Endothelial cell of umbilical vein (primary cell): ENCODE results near the gene ZBTB17. TPM values are rescaled to one million over a fixed set of nuclear protein-coding genes. Genes with fewer than 3 reads are reported as not detected.

Experiments
- BruUV-seq: library from RNA; stranded (reverse); fragments of 400-500 nt; replicated peaks from 2 replicates; lab custom pipeline; 2021; lab: Mats Ljungman, UMichigan
- CTCF ChIA-PET: fragments of 300-600, 350-600 bp; sonication (Branson Sonifier 250); formaldehyde crosslinking; loops from one replicate; lab custom pipeline; 2021; ENCODE audit warnings: antibody characterized with exemption, inconsistent platforms; lab: Charles Lee
- POLR2A ChIA-PET: fragments of 300-600, 350-600 bp; sonication (Branson Sonifier 250); formaldehyde crosslinking; loops from one replicate; lab custom pipeline; 2021; ENCODE audit warnings: antibody characterized with exemption, inconsistent platforms; lab: Charles Lee
- DNase-seq: peaks from one replicate; pipeline ENCODE4 v3.0.0-alpha.2; 2011; ENCODE audit warnings: low read depth, low spot score
- FAIRE-seq: peaks from 2 replicates; lab custom pipeline; 2011; peaks lifted over from hg19 to GRCh38; lab: Jason Lieb, UNC
- H2AFZ ChIP-seq: 2 replicates; pipeline ENCODE4 v1.6.0; 2012; ENCODE audit warnings: low read depth, low read length, control low read depth, inconsistent platforms
- H3K27ac ChIP-seq: 2 replicates; pipeline ENCODE4 v1.5.1; 2011; ENCODE audit warnings: low read depth, mild to moderate bottlenecking, control low read depth, low read length, moderate library complexity; ENCODE audit not compliant: insufficient read depth
- H3K27me3 ChIP-seq, 2 experiments: 2 replicates each; pipeline versions ENCODE4 v1.6.0 to v1.6.1; 2011; ENCODE audit warnings: low read length in 2 of 2, mixed read lengths in 1 of 2; ENCODE audit not compliant: control insufficient read depth in 2 of 2, insufficient read depth in 2 of 2
- H3K36me3 ChIP-seq, 2 experiments: 2 replicates in 1 of 2; 3 replicates in 1 of 2; pipeline ENCODE4 v1.5.1; 2011; ENCODE audit warnings: low read length in 2 of 2, mild to moderate bottlenecking in 1 of 2, moderate library complexity in 1 of 2; ENCODE audit not compliant: control insufficient read depth in 2 of 2, insufficient read depth in 2 of 2; ENCODE audit errors: extremely low read depth in 1 of 2
- H3K4me1 ChIP-seq: 3 replicates; pipeline ENCODE4 v1.5.1; 2011; ENCODE audit warnings: mild to moderate bottlenecking, low read length; ENCODE audit not compliant: control insufficient read depth, insufficient read depth; ENCODE audit errors: extremely low read depth
- H3K4me2 ChIP-seq: 2 replicates; pipeline ENCODE4 v1.6.1; 2011; ENCODE audit warnings: low read length, control low read depth, mixed read lengths; ENCODE audit not compliant: insufficient read depth
- H3K4me3 ChIP-seq, 3 experiments: fragments of 200-600 bp in 1 of 3; sonication (generic), shearing (Covaris generic) in 1 of 3; replicated peaks in 1 of 3; 2 replicates each; pipeline ENCODE4 v1.5.1; 2011 to 2016; ENCODE audit warnings: control low read depth in 3 of 3, low read length in 3 of 3, mild to moderate bottlenecking in 2 of 3, inconsistent platforms in 1 of 3, low read depth in 1 of 3, moderate library complexity in 1 of 3; ENCODE audit not compliant: insufficient read depth in 1 of 3
- H3K79me2 ChIP-seq: 2 replicates; pipeline ENCODE4 v1.6.0; 2012; ENCODE audit warnings: low read length, inconsistent platforms; ENCODE audit not compliant: control insufficient read depth, insufficient read depth
- H3K9ac ChIP-seq: replicated peaks from 2 replicates; pipeline ENCODE3; 2011; ENCODE audit warnings: low read length, control low read depth; ENCODE audit not compliant: insufficient read depth; ENCODE audit errors: extremely low read depth
- H3K9me1 ChIP-seq: replicated peaks from 3 replicates; pipeline ENCODE4 v1.6.0; 2011; ENCODE audit warnings: mild to moderate bottlenecking, low read length; ENCODE audit not compliant: control insufficient read depth, insufficient read depth; ENCODE audit errors: extremely low read depth
- H3K9me3 ChIP-seq: replicated peaks from 2 replicates; pipeline ENCODE4 v1.5.1; 2012; ENCODE audit warnings: low read length, inconsistent platforms; ENCODE audit not compliant: control insufficient read depth, insufficient read depth
- H4K20me1 ChIP-seq: replicated peaks from 2 replicates; pipeline ENCODE3; 2011; ENCODE audit warnings: mild to moderate bottlenecking, low read length; ENCODE audit not compliant: control insufficient read depth, insufficient read depth; ENCODE audit errors: extremely low read depth
- EZH2 ChIP-seq: IDR thresholded peaks from 2 replicates; pipeline ENCODE4 v1.6.1; 2012; ENCODE audit warnings: borderline replicate concordance, low read depth, mild to moderate bottlenecking, moderate library complexity, low read length, inconsistent platforms; ENCODE audit not compliant: severe bottlenecking
- FOS ChIP-seq: IDR thresholded peaks from 2 replicates; pipeline ENCODE4 v1.6.1; 2011; ENCODE audit warnings: mild to moderate bottlenecking, low read length, moderate library complexity, borderline replicate concordance; ENCODE audit not compliant: insufficient read depth
- GATA2 ChIP-seq: IDR thresholded peaks from 2 replicates; pipeline ENCODE4 v1.7.0; 2011; ENCODE audit warnings: low read depth, mild to moderate bottlenecking, moderate library complexity, mixed read lengths, low read length; ENCODE audit not compliant: insufficient read length, insufficient read depth
- JUN ChIP-seq: IDR thresholded peaks from 2 replicates; pipeline ENCODE4 v1.6.1; 2011; ENCODE audit warnings: borderline replicate concordance, low read depth; ENCODE audit not compliant: insufficient read length, insufficient read depth
- MYC ChIP-seq: IDR thresholded peaks from one replicate; pipeline ENCODE4 v1.6.1; 2011; ENCODE audit warnings: mild to moderate bottlenecking, low read depth, low read length
- POLR2A ChIP-seq: IDR thresholded peaks from 2 replicates; pipeline ENCODE4 v1.6.1; 2012; ENCODE audit warnings: low read depth, mild to moderate bottlenecking, control low read depth, low read length
- POLR2AphosphoS5 ChIP-seq: IDR thresholded peaks from 2 replicates; pipeline ENCODE4 v1.6.1; 2012; ENCODE audit warnings: low read depth, mild to moderate bottlenecking, control low read depth, low read length, moderate library complexity; ENCODE audit not compliant: insufficient read depth
- dilution Hi-C: fragments of 300-500 bp; cut with MboI; formaldehyde crosslinking; loops from one replicate; pipeline ENCODE4 v1.15.0; 2019; ENCODE audit warnings: low sequenced_read_pairs; ENCODE audit not compliant: extremely low pct_ligation_motif_present
- intact Hi-C: fragments of 100-400 bp; cut with micrococcal nuclease; formaldehyde crosslinking; loops from one replicate; pipeline ENCODE4 v1.10.0; 2022
- polyA plus RNA-seq, 4 experiments: library from polyadenylated mRNA; depleted of rRNA in 3 of 4; stranded (reverse) in 3 of 4; unstranded in 1 of 4; fragments of >200 nt; gene quantifications; 2 replicates each; pipeline versions ENCODE4 v1.2.1 to v1.2.3, GENCODE V29; 2011 to 2012; ENCODE audit warnings: missing spikeins in 1 of 4
- total RNA-seq: library from RNA; stranded (reverse); gene quantifications from 2 replicates; pipeline ENCODE4 v1.2.3, GENCODE V29; 2021
- TF ChIP-seq, protein P1 (sequence below): IDR thresholded peaks from 2 replicates; pipeline ENCODE4 v1.6.1; 2011; ENCODE audit not compliant: insufficient read depth, insufficient read length
- TF ChIP-seq, protein P2 (sequence below), 2 donors: IDR thresholded peaks; 1 replicate in 1 of 2; 2 replicates in 1 of 2; pipeline ENCODE4 v1.5.1; 2011; ENCODE audit warnings: low read length in 2 of 2, mild to moderate bottlenecking in 2 of 2, moderate library complexity in 2 of 2, control low read depth in 1 of 2, inconsistent platforms in 1 of 2, low read depth in 1 of 2; ENCODE audit not compliant: insufficient read depth in 1 of 2; ENCODE audit errors: extremely low read depth in 1 of 2

ZBTB17 gene
- total and polyA plus RNA-seq, 2 donors (not counting 3 experiments of a cell fraction or from before 2014, with no cell fraction given): 43.9 to 72.7 TPM

DNA sequence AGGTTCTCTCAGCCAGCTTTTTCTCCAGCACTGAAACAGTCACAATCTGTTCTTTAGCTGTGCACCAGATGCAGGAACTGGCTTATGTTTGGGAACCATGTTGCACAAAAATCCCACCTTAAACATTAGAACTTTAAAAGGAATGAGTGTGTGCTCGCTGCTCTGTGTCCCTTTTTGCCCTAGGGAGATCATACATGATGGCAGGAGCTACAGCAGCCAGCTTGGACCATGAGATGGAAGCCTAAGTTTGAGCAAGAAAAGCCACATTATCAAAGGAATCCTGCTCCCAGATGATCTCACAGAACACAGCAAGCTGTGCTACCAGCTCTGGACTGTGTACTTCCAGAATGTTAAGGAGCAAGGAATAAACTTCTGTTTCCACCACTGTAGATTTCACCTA is 3.5 kb downstream of the ZBTB17 start:
- POLR2A ChIA-PET: no interaction called here
- no TSS peak for BruUV-seq
- TF ChIP-seq FOS (no peak), POLR2A (no peak), GATA2 (no peak), POLR2AphosphoS5 (no peak), MYC (no peak), JUN (no peak), EZH2 (no peak)
- TF ChIP-seq, protein P1, sequence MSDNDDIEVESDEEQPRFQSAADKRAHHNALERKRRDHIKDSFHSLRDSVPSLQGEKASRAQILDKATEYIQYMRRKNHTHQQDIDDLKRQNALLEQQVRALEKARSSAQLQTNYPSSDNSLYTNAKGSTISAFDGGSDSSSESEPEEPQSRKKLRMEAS: no peak
- TF ChIP-seq, protein P2, sequence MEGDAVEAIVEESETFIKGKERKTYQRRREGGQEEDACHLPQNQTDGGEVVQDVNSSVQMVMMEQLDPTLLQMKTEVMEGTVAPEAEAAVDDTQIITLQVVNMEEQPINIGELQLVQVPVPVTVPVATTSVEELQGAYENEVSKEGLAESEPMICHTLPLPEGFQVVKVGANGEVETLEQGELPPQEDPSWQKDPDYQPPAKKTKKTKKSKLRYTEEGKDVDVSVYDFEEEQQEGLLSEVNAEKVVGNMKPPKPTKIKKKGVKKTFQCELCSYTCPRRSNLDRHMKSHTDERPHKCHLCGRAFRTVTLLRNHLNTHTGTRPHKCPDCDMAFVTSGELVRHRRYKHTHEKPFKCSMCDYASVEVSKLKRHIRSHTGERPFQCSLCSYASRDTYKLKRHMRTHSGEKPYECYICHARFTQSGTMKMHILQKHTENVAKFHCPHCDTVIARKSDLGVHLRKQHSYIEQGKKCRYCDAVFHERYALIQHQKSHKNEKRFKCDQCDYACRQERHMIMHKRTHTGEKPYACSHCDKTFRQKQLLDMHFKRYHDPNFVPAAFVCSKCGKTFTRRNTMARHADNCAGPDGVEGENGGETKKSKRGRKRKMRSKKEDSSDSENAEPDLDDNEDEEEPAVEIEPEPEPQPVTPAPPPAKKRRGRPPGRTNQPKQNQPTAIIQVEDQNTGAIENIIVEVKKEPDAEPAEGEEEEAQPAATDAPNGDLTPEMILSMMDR (IDR thresholded peaks at IDR 0.05; ENCODE audit: extremely low read depth in 1 of 2, insufficient read depth in 1 of 2, low read depth in 1 of 2, low read length in 2 of 2): no peak
- intact Hi-C loops: no loop called here
- Histone ChIP-seq H3K9ac (no peak overlapping the region), H3K4me1 (peaks cover 7% of the 10 kb centered on the region), H3K27ac (no peak overlapping the region), H4K20me1 (peaks cover 2% of the 10 kb centered on the region), H2AFZ (no peak overlapping the region), H3K79me2 (peaks cover 69% of the 10 kb centered on the region), H3K4me2 (no peak overlapping the region), H3K36me3 (peaks cover 12% of the 10 kb centered on the region in 2 experiments), H3K27me3 (no peaks in the 10 kb centered on the region), H3K9me1 (no peaks in the 10 kb centered on the region), H3K9me3 (no peaks in the 10 kb centered on the region), H3K4me3 (no peak overlapping the region)
- CTCF ChIA-PET: interaction anchor here (0.8 kb wide), 1 partner anchor 13 kb away, joined by 4 read pairs; no protein-coding TSS in a partner anchor
- dilution Hi-C loops: no loop called here
- DNase-seq: no peak
- FAIRE-seq: no peak
